B cell (primary cell): ENCODE results near the gene MBOAT7. TPM values are rescaled to one million over a fixed set of nuclear protein-coding genes. Genes with fewer than 3 reads are reported as not detected.

Experiments
- ATAC-seq: fragments of 200-7000 bp; cut with Tn5 transposase; one replicate; pipeline ENCODE4 v1.10.0; 2021; ENCODE audit warnings: low read depth, mild to moderate bottlenecking, moderate number of reproducible peaks, moderate library complexity
- CTCF ChIA-PET: fragments of 350-600 bp; sonication (Branson Sonifier 250); formaldehyde crosslinking; loops from one replicate; lab custom pipeline; 2021; ENCODE audit warnings: antibody characterized with exemption, inconsistent platforms; lab: Charles Lee
- POLR2A ChIA-PET: fragments of 350-600 bp; sonication (Branson Sonifier 250); formaldehyde crosslinking; loops from one replicate; lab custom pipeline; 2021; ENCODE audit warnings: antibody characterized with exemption; lab: Charles Lee
- DNase-seq: peaks from one replicate; pipeline ENCODE4 v3.0.0; 2013
- H2AFZ ChIP-seq: 2 replicates; pipeline ENCODE4 v1.6.1; 2012; ENCODE audit warnings: mild to moderate bottlenecking, low read depth, low read length; ENCODE audit not compliant: insufficient read depth, poor library complexity, severe bottlenecking
- H3K27ac ChIP-seq, 2 donors: 1 replicate in 1 of 2; 2 replicates in 1 of 2; pipeline ENCODE4 v1.5.1; 2012 to 2013; ENCODE audit warnings: low read length in 2 of 2, mild to moderate bottlenecking in 2 of 2, moderate library complexity in 1 of 2
- H3K27me3 ChIP-seq, 4 experiments: fragments of 200-600 bp in 1 of 4; sonication (generic) in 1 of 4; replicated peaks in 1 of 4; 1 replicate in 2 of 4; 2 replicates in 2 of 4; pipeline versions ENCODE4 v1.6.1 to v1.7.0; 2013 to 2016; ENCODE audit warnings: low read length in 3 of 4, mild to moderate bottlenecking in 2 of 4, mixed read lengths in 1 of 4, moderate library complexity in 1 of 4; ENCODE audit not compliant: insufficient read depth in 4 of 4, control insufficient read depth in 3 of 4; ENCODE audit errors: control extremely low read depth in 1 of 4
- H3K36me3 ChIP-seq, 2 experiments: replicated peaks in 1 of 2; 1 replicate in 1 of 2; 2 replicates in 1 of 2; pipeline versions ENCODE4 v1.6.1 to v1.7.1; 2013; ENCODE audit warnings: low read length in 1 of 2; ENCODE audit not compliant: insufficient read depth in 2 of 2, control insufficient read depth in 1 of 2; ENCODE audit errors: control extremely low read depth in 1 of 2, extremely low read depth in 1 of 2
- H3K4me1 ChIP-seq, 2 donors: fragments of 200-600 bp in 1 of 2; sonication (generic) in 1 of 2; 1 replicate in 1 of 2; 2 replicates in 1 of 2; pipeline versions ENCODE4 v1.5.1 to v1.6.1; 2013 to 2017; ENCODE audit warnings: low read length in 2 of 2; ENCODE audit not compliant: control insufficient read depth in 2 of 2, insufficient read depth in 2 of 2
- H3K4me2 ChIP-seq: replicated peaks from 2 replicates; pipeline ENCODE3; 2012; ENCODE audit warnings: mild to moderate bottlenecking, low read depth, low read length; ENCODE audit not compliant: poor library complexity, severe bottlenecking
- H3K4me3 ChIP-seq, 5 experiments: fragments of 200-600 bp in 1 of 5; sonication (generic) in 1 of 5; 1 replicate in 3 of 5; 2 replicates in 2 of 5; pipeline versions ENCODE4 v1.5.1 to v1.7.0; 2011 to 2016; ENCODE audit warnings: low read length in 4 of 5, mild to moderate bottlenecking in 4 of 5, low read depth in 2 of 5, control low read depth in 1 of 5, moderate library complexity in 1 of 5; ENCODE audit not compliant: insufficient read depth in 1 of 5; ENCODE audit errors: control extremely low read depth in 1 of 5, extremely low read depth in 1 of 5
- H3K79me2 ChIP-seq: fragments of 200-600 bp; sonication (generic); one replicate; pipeline ENCODE4 v1.6.0; 2016; ENCODE audit warnings: low read length; ENCODE audit not compliant: control insufficient read depth, insufficient read depth
- H3K9ac ChIP-seq: fragments of 200-600 bp; sonication (generic); 2 replicates; pipeline ENCODE4 v1.6.1; 2017; ENCODE audit warnings: mild to moderate bottlenecking, low read length, moderate library complexity
- H3K9me3 ChIP-seq, 3 donors: one replicate each; pipeline versions ENCODE4 v1.6.1 to v1.7.1; 2013; ENCODE audit warnings: low read length in 2 of 3; ENCODE audit not compliant: control insufficient read depth in 2 of 3, insufficient read depth in 1 of 3; ENCODE audit errors: control extremely low read depth in 1 of 3
- H4K20me1 ChIP-seq: 2 replicates; pipeline ENCODE4 v1.6.0; 2012; ENCODE audit warnings: mild to moderate bottlenecking, low read length; ENCODE audit not compliant: insufficient read depth, control insufficient read depth, poor library complexity, severe bottlenecking
- H3K27ac Mint-ChIP-seq: one replicate; pipeline ENCODE4 v1.8.0; 2021; ENCODE audit warnings: mixed read lengths
- H3K27me3 Mint-ChIP-seq: one replicate; pipeline ENCODE4 v1.8.0; 2021; ENCODE audit warnings: mixed read lengths
- H3K4me1 Mint-ChIP-seq: one replicate; pipeline ENCODE4 v1.8.0; 2021; ENCODE audit warnings: mixed read lengths
- H3K4me3 Mint-ChIP-seq: one replicate; pipeline ENCODE4 v1.8.0; 2021; ENCODE audit warnings: mixed read lengths
- H3K9me3 Mint-ChIP-seq: one replicate; pipeline ENCODE4 v1.8.0; 2022; ENCODE audit warnings: mixed read lengths; ENCODE audit not compliant: insufficient read depth
- EZH2 ChIP-seq: IDR thresholded peaks from 2 replicates; pipeline ENCODE4 v1.6.1; 2012; ENCODE audit warnings: borderline replicate concordance, low read depth, mild to moderate bottlenecking, moderate library complexity, low read length; ENCODE audit not compliant: insufficient read depth, poor library complexity, severe bottlenecking
- WGBS: methylation state at CpG from one replicate; pipeline ENCODE4 v1.1.5; 2013; ENCODE audit warnings: missing lambda C conversion rate; ENCODE audit not compliant: insufficient coverage; 5-methylcytosine and 5-hydroxymethylcytosine counted together
- intact Hi-C: fragments of 100-400 bp; cut with micrococcal nuclease; formaldehyde crosslinking; loops from one replicate; pipeline ENCODE4 v1.10.0; 2022
- polyA plus RNA-seq: library from polyadenylated mRNA; depleted of rRNA; stranded (reverse); fragments of >200 nt; gene quantifications from 2 replicates; pipeline ENCODE4 v1.2.3, GENCODE V29; 2012
- total RNA-seq, 2 donors: library from RNA; stranded (reverse); fragments of 120-200 nt in 1 of 2; gene quantifications; 1 replicate in 1 of 2; 2 replicates in 1 of 2; pipeline versions ENCODE4 v1.2.3 to v1.2.4, GENCODE V29; 2013 to 2022
- TF ChIP-seq, protein P1 (sequence below): fragments of 200-600 bp; IDR thresholded peaks from one replicate; pipeline ENCODE4 v1.8.0; 2022; ENCODE audit warnings: antibody characterized with exemption, mild to moderate bottlenecking

MBOAT7 gene
- total and polyA plus RNA-seq, 2 donors (not counting 1 experiment from before 2014, with no cell fraction given) = 22.3 to 34.8 TPM

DNA sequence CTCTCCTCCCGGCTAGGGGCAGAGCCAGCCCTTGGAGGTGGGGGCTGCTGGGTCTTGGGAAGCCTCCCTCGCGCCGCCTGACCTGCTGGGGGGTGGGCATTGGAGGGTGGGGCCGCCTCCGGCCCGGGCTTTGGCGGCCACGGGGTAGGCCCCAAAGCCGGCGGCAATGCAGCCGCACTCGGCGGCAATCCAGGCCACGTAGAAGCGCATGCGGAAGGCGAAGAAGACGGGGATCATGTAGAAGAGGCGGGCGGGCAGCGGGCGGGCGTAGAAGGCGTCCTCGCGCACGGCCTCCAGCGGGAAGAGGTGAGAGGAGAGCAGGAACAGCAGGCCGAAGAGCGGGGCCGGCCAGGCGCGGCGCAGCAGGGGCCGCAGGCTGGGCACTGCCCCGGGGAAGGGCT is 8.7 kb downstream of the MBOAT7 start:
- H3K36me3 ChIP-seq = peaks cover 1 to 6% of the 10 kb centered on the region in 2 experiments
- no peaks in the 10 kb centered on the region for H3K27me3 Mint-ChIP-seq
- H3K27ac Mint-ChIP-seq = no peak overlapping the region
- no peak overlapping the region for H2AFZ ChIP-seq
- CTCF ChIA-PET = interaction anchor here (0.6 kb wide), 1 partner anchor 65 kb away, joined by 3 read pairs; the partner anchor contains the start of genes PRPF31 and TFPT
- H3K9me3 ChIP-seq = no peaks in the 10 kb centered on the region
- ATAC-seq (no peak), DNase-seq (no peak)
- no peaks in the 10 kb centered on the region for H3K27me3 ChIP-seq
- H3K4me1 ChIP-seq = no peaks in the 10 kb centered on the region
- no peak overlapping the region for H3K27ac ChIP-seq
- no peaks in the 10 kb centered on the region for H4K20me1 ChIP-seq
- no peaks in the 10 kb centered on the region for H3K79me2 ChIP-seq
- 99% methylated on average over 37 of the region's 37 CpGs for WGBS
- no peaks in the 10 kb centered on the region for H3K9me3 Mint-ChIP-seq
- no peak overlapping the region for H3K4me3 ChIP-seq
- H3K4me1 Mint-ChIP-seq = no peaks in the 10 kb centered on the region
- no peak overlapping the region for H3K4me2 ChIP-seq
- intact Hi-C loops = no loop called here
- TF ChIP-seq, protein P1, sequence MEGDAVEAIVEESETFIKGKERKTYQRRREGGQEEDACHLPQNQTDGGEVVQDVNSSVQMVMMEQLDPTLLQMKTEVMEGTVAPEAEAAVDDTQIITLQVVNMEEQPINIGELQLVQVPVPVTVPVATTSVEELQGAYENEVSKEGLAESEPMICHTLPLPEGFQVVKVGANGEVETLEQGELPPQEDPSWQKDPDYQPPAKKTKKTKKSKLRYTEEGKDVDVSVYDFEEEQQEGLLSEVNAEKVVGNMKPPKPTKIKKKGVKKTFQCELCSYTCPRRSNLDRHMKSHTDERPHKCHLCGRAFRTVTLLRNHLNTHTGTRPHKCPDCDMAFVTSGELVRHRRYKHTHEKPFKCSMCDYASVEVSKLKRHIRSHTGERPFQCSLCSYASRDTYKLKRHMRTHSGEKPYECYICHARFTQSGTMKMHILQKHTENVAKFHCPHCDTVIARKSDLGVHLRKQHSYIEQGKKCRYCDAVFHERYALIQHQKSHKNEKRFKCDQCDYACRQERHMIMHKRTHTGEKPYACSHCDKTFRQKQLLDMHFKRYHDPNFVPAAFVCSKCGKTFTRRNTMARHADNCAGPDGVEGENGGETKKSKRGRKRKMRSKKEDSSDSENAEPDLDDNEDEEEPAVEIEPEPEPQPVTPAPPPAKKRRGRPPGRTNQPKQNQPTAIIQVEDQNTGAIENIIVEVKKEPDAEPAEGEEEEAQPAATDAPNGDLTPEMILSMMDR = no peak
- no peak for TF ChIP-seq EZH2
- POLR2A ChIA-PET = no interaction called here
- H3K9ac ChIP-seq = no peak overlapping the region
- no peak overlapping the region for H3K4me3 Mint-ChIP-seq

DNA sequence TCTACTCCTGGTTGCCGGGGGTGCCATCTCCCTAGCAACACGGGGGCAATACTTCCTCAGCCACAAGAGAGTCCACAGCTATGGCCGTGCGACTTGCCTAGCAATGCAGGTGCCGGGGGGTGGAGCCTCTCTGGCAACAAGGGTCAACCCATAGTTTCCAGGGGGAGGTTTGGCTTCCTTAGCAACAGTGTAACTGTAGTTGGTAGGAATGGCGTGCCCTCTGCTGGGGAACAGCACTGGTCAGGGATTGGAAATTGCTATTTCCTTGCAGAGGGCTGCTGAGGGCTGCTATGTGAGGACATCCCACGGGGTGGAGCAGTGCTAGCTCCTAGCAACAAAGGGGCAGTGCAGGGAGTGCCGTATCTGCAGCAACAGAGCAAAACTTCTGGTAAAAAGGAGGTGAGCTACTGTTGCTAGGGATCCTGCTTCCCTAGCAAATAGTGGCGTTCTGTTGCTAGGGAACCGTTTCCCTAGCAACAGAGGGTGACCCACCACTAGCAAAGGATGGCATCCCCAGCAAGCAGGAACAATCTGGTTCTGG is 9.4 kb downstream of the MBOAT7 start:
- no peak overlapping the region for H2AFZ ChIP-seq
- ATAC-seq = peak; percentile 14
- H3K9ac ChIP-seq = no peak overlapping the region
- no peaks in the 10 kb centered on the region for H3K27me3 Mint-ChIP-seq
- ChIA-PET POLR2A (no interaction called here), CTCF (no interaction called here)
- peaks cover 1 to 6% of the 10 kb centered on the region in 2 experiments for H3K36me3 ChIP-seq
- intact Hi-C loops = no loop called here
- H3K4me1 Mint-ChIP-seq = no peaks in the 10 kb centered on the region
- H3K9me3 ChIP-seq = no peaks in the 10 kb centered on the region
- no peak overlapping the region for H3K27ac ChIP-seq
- no peaks in the 10 kb centered on the region for H4K20me1 ChIP-seq
- H3K4me2 ChIP-seq = no peak overlapping the region
- peak; percentile 31 for DNase-seq
- H3K9me3 Mint-ChIP-seq = no peaks in the 10 kb centered on the region
- no peak overlapping the region for H3K4me3 Mint-ChIP-seq
- no peak overlapping the region for H3K4me3 ChIP-seq
- H3K27me3 ChIP-seq = no peaks in the 10 kb centered on the region
- no peak for TF ChIP-seq EZH2
- TF ChIP-seq, protein P1 = no peak
- WGBS = 65% methylated on average over 7 of the region's 10 CpGs
- H3K27ac Mint-ChIP-seq = no peak overlapping the region
- no peaks in the 10 kb centered on the region for H3K79me2 ChIP-seq
- no peaks in the 10 kb centered on the region for H3K4me1 ChIP-seq
